SK-N-SH (cell line): ENCODE results near the gene SERPINI1. TPM values are rescaled to one million over a fixed set of nuclear protein-coding genes. Genes with fewer than 3 reads are reported as not detected.
A peak's percentile ranks its signal among the peaks of the same experiment; 100 is the strongest.

Source experiments
- CTCF ChIA-PET: fragments of 300-600, 350-600 bp; formaldehyde crosslinking; extraction: SDS; loops from one replicate; lab custom pipeline; 2021; lab: Yijun Ruan, JAX
- POLR2A ChIA-PET: fragments of 350-600 bp; sonication (Branson Sonifier 250); formaldehyde crosslinking; extraction: SDS; loops from one replicate; lab custom pipeline; 2020; ENCODE audit warnings: antibody characterized with exemption, inconsistent platforms; lab: Yijun Ruan, JAX
- DNase-seq: peaks from one replicate; pipeline ENCODE4 v3.0.0; 2012
- H2AFZ ChIP-seq: fragments of 200-600 bp; sonication (generic); 2 replicates; pipeline ENCODE4 v1.8.1; 2016; ENCODE audit warnings: antibody characterized with exemption, mild to moderate bottlenecking, low read depth
- H3F3A ChIP-seq: fragments of 200-600 bp; sonication (generic); replicated peaks from 2 replicates; pipeline ENCODE3; 2016; ENCODE audit warnings: antibody characterized with exemption, mild to moderate bottlenecking; ENCODE audit not compliant: insufficient read depth
- H3K27ac ChIP-seq, 2 experiments: fragments of 200-500 bp in 1 of 2; fragments of 200-600 bp in 1 of 2; sonication (Bioruptor generic) in 1 of 2; sonication (generic), shearing (Covaris generic) in 1 of 2; 2 replicates each; pipeline versions ENCODE4 v1.5.1 to v1.6.1; 2014 to 2016; ENCODE audit warnings: low read depth in 2 of 2, inconsistent platforms in 1 of 2, low read length in 1 of 2, mild to moderate bottlenecking in 1 of 2, mixed read lengths in 1 of 2
- H3K27me3 ChIP-seq: fragments of 200-600 bp; sonication (generic), shearing (Covaris generic); 2 replicates; pipeline ENCODE4 v1.6.1; 2016; ENCODE audit warnings: mixed run types; ENCODE audit not compliant: insufficient read depth
- H3K36me3 ChIP-seq, 2 experiments: fragments of 200-500 bp in 1 of 2; fragments of 200-600 bp in 1 of 2; sonication (Bioruptor generic) in 1 of 2; sonication (generic) in 1 of 2; replicated peaks in 1 of 2; 2 replicates each; pipeline versions ENCODE3 to v1.5.1; 2014 to 2016; ENCODE audit warnings: low read length in 1 of 2, mild to moderate bottlenecking in 1 of 2; ENCODE audit not compliant: insufficient read depth in 2 of 2, control insufficient read depth in 1 of 2
- H3K4me1 ChIP-seq, 2 experiments: fragments of 200-500 bp in 1 of 2; fragments of 200-600 bp in 1 of 2; sonication (Bioruptor generic) in 1 of 2; sonication (generic), shearing (Covaris generic) in 1 of 2; 2 replicates each; pipeline versions ENCODE4 v1.5.1 to v1.6.1; 2014 to 2016; ENCODE audit warnings: low read depth in 1 of 2, low read length in 1 of 2, mixed run types in 1 of 2; ENCODE audit not compliant: insufficient read depth in 2 of 2, control insufficient read depth in 1 of 2
- H3K4me2 ChIP-seq: fragments of 200-600 bp; sonication (generic), shearing (Covaris generic); 2 replicates; pipeline ENCODE4 v1.6.1; 2017; ENCODE audit warnings: mixed run types
- H3K4me3 ChIP-seq, 2 experiments: fragments of 200-500 bp in 1 of 2; fragments of 200-600 bp in 1 of 2; sonication (Bioruptor generic) in 1 of 2; sonication (generic), shearing (Covaris generic) in 1 of 2; 2 replicates each; pipeline versions ENCODE4 v1.5.1 to v1.8.1; 2014 to 2016; ENCODE audit warnings: low read depth in 2 of 2, inconsistent platforms in 1 of 2, low read length in 1 of 2, mild to moderate bottlenecking in 1 of 2, mixed read lengths in 1 of 2, moderate library complexity in 1 of 2
- H3K79me2 ChIP-seq: fragments of 200-600 bp; sonication (generic); 2 replicates; pipeline ENCODE4 v1.8.1; 2017; ENCODE audit warnings: mild to moderate bottlenecking; ENCODE audit not compliant: insufficient read depth
- H3K9ac ChIP-seq: fragments of 200-600 bp; sonication (generic); 2 replicates; pipeline ENCODE4 v1.6.1; 2017; ENCODE audit warnings: mixed run types
- H3K9me2 ChIP-seq: fragments of 200-600 bp; sonication (generic); 2 replicates; pipeline ENCODE4 v1.6.1; 2017; ENCODE audit warnings: mixed run types
- H3K9me3 ChIP-seq: fragments of 200-600 bp; sonication (generic); 2 replicates; pipeline ENCODE4 v1.6.1; 2017; ENCODE audit warnings: mixed run types, mild to moderate bottlenecking, moderate library complexity
- H4K20me1 ChIP-seq: fragments of 200-600 bp; sonication (generic); 2 replicates; pipeline ENCODE4 v1.6.1; 2017; ENCODE audit warnings: mild to moderate bottlenecking, mixed run types; ENCODE audit not compliant: insufficient read depth
- FOSL2 ChIP-seq: IDR thresholded peaks from 2 replicates; pipeline ENCODE4 v1.4.0; 2012; ENCODE audit warnings: low read depth, mild to moderate bottlenecking, moderate library complexity, borderline replicate concordance
- FOXJ3 ChIP-seq: sonication (generic); formaldehyde crosslinking; IDR thresholded peaks from 2 replicates; pipeline ENCODE4 v1.5.1; 2020; ENCODE audit warnings: mild to moderate bottlenecking, missing genetic modification reagents
- MEF2A ChIP-seq: IDR thresholded peaks from 2 replicates; pipeline ENCODE4 v1.4.0; 2012; ENCODE audit warnings: low read depth, borderline replicate concordance
- RAD21 ChIP-seq: IDR thresholded peaks from 2 replicates; pipeline ENCODE4 v1.6.1; 2012; ENCODE audit warnings: mild to moderate bottlenecking, low read length
- RCOR1 ChIP-seq: fragments of 150-350 bp; IDR thresholded peaks from 2 replicates; pipeline ENCODE4 v1.6.1; 2017; ENCODE audit warnings: antibody characterized with exemption, low read length
- RXRA ChIP-seq: IDR thresholded peaks from 2 replicates; pipeline ENCODE4 v1.4.0; 2012; ENCODE audit warnings: low read depth, mild to moderate bottlenecking, borderline replicate concordance
- SIN3A ChIP-seq: IDR thresholded peaks from 2 replicates; pipeline ENCODE4 v1.6.1; 2012; ENCODE audit warnings: low read depth, mild to moderate bottlenecking, low read length, moderate library complexity, borderline replicate concordance
- SMC3 ChIP-seq: IDR thresholded peaks from 2 replicates; pipeline ENCODE4 v1.6.1; 2012; ENCODE audit warnings: low read depth, low read length, improper control_type of control experiment
- TCF12 ChIP-seq: IDR thresholded peaks from 2 replicates; pipeline ENCODE4 v1.4.0; 2012
- TEAD4 ChIP-seq: IDR thresholded peaks from 2 replicates; pipeline ENCODE4 v1.4.0; 2012; ENCODE audit warnings: mild to moderate bottlenecking, borderline replicate concordance; ENCODE audit not compliant: insufficient read depth
- YY1 ChIP-seq: IDR thresholded peaks from 2 replicates; pipeline ENCODE4 v1.4.0; 2012; ENCODE audit warnings: low read depth, mild to moderate bottlenecking
- WGBS: methylation state at CpG from one replicate; pipeline ENCODE4 v1.1.6; 2017; ENCODE audit warnings: low lambda C conversion rate; 5-methylcytosine and 5-hydroxymethylcytosine counted together
- polyA plus RNA-seq, 3 experiments: library from polyadenylated mRNA; depleted of rRNA; stranded (reverse); fragments of >200 nt; gene quantifications; 2 replicates each; pipeline ENCODE4 v1.2.3, GENCODE V29; 2012
- TF ChIP-seq, protein P1 (sequence below): IDR thresholded peaks from 2 replicates; pipeline ENCODE4 v1.4.0; 2012; ENCODE audit warnings: low read depth
- TF ChIP-seq, protein P2 (sequence below): IDR thresholded peaks from 2 replicates; pipeline ENCODE4 v1.4.0; 2012; ENCODE audit warnings: low read depth, borderline replicate concordance
- TF ChIP-seq, protein P3 (sequence below): IDR thresholded peaks from 2 replicates; pipeline ENCODE4 v1.6.1; 2012; ENCODE audit warnings: mild to moderate bottlenecking, low read depth, low read length, moderate library complexity
- TF ChIP-seq, protein P4 (sequence below): fragments of 200-600 bp; sonication (generic); IDR thresholded peaks from 2 replicates; pipeline ENCODE4 v1.6.1; 2017; ENCODE audit warnings: antibody characterized with exemption, mild to moderate bottlenecking, moderate library complexity

The SERPINI1 gene
- polyA plus RNA-seq, 1 of the 3 experiments (the other 2 are of a cell fraction), result 1.9 TPM

DNA sequence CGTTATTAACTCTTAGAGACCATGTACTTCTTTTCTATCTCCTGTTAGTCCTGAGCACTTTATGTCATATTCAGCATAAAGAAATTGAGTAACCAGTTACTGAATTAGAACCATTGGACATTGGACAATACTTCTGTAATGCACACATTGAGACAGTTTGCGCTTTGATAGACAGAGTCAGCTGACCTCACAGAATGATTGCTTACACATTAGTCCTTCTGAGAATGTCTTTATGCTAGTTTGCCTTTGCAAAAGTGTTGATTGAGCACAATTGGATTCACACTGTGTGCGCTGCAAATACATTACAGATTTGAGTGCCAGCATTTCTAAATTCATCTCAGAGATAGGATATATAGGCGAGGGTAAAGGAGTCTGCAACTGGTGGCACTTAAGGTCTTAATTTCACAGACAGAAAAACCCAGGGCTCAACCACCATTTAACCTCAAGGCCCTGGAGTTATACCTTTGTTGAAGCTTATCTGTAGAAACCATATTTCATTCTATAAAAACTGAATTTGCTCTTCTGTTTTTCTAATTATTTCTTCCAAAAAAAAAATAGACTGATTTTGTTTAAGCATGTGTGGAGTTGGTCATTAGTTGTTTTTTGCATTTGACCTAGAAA lies 3.8 kb downstream of the SERPINI1 start (continued):
- TF ChIP-seq SIN3A (no peak), FOXJ3 (CRISPR knock-in tag) (no peak), RXRA (no peak)

DNA sequence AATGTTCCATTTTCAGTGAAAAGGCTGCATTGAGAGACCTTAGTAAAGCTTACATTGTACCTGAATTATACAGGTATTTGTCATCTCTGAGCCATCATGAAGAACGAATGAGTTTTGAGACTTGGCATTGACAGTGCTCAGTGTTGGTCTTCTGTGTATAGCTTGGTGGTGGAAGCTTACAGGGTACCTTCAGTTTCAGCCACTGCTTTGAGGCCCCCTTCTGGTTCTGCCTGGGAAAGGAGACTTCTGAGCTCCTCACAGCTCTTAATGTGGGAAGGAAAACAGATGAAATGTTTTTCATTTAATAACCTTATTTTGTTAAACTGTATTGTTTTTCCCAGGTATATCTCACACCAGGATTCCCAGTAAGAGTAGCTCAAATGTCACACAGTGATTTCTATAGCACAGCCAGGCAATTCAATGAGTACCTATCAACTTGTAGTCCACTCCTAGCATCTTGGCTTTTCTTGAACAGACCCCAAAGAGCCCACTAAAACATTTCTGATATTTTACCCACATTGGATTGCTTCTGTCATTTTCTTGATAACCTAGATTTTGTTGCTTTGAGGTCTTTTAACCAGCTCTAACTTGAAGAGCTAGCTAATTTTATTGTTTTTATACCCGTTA lies 5.6 kb downstream of the SERPINI1 start:
- Histone ChIP-seq H3K4me2 (no peak overlapping the region), H3K4me3 (no peak overlapping the region), H2AFZ (no peak overlapping the region), H3K9me2 (no peaks in the 10 kb centered on the region), H3K27me3 (no peaks in the 10 kb centered on the region), H3K79me2 (no peaks in the 10 kb centered on the region), H4K20me1 (no peaks in the 10 kb centered on the region), H3K9ac (no peak overlapping the region), H3K4me1 (no peaks in the 10 kb centered on the region; a peak in 1 of 4 replicates), H3K27ac (no peak overlapping the region), H3K9me3 (no peaks in the 10 kb centered on the region), H3K36me3 (no peaks in the 10 kb centered on the region), H3F3A (no peaks in the 10 kb centered on the region)
- DNase-seq, result peak; percentile 51
- 63% methylated on average over 2 of the region's 2 CpGs for WGBS
- TF ChIP-seq, protein P1, sequence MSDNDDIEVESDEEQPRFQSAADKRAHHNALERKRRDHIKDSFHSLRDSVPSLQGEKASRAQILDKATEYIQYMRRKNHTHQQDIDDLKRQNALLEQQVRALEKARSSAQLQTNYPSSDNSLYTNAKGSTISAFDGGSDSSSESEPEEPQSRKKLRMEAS, result no peak
- TF ChIP-seq RCOR1, result no peak
- TF ChIP-seq, protein P2, sequence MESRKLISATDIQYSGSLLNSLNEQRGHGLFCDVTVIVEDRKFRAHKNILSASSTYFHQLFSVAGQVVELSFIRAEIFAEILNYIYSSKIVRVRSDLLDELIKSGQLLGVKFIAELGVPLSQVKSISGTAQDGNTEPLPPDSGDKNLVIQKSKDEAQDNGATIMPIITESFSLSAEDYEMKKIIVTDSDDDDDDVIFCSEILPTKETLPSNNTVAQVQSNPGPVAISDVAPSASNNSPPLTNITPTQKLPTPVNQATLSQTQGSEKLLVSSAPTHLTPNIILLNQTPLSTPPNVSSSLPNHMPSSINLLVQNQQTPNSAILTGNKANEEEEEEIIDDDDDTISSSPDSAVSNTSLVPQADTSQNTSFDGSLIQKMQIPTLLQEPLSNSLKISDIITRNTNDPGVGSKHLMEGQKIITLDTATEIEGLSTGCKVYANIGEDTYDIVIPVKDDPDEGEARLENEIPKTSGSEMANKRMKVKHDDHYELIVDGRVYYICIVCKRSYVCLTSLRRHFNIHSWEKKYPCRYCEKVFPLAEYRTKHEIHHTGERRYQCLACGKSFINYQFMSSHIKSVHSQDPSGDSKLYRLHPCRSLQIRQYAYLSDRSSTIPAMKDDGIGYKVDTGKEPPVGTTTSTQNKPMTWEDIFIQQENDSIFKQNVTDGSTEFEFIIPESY, result no peak
- peak; percentile 52 for TF ChIP-seq SMC3
- no peak for TF ChIP-seq TCF12
- TF ChIP-seq FOSL2, result no peak
- no peak for TF ChIP-seq YY1
- TF ChIP-seq MEF2A, result no peak
- TF ChIP-seq, protein P3, sequence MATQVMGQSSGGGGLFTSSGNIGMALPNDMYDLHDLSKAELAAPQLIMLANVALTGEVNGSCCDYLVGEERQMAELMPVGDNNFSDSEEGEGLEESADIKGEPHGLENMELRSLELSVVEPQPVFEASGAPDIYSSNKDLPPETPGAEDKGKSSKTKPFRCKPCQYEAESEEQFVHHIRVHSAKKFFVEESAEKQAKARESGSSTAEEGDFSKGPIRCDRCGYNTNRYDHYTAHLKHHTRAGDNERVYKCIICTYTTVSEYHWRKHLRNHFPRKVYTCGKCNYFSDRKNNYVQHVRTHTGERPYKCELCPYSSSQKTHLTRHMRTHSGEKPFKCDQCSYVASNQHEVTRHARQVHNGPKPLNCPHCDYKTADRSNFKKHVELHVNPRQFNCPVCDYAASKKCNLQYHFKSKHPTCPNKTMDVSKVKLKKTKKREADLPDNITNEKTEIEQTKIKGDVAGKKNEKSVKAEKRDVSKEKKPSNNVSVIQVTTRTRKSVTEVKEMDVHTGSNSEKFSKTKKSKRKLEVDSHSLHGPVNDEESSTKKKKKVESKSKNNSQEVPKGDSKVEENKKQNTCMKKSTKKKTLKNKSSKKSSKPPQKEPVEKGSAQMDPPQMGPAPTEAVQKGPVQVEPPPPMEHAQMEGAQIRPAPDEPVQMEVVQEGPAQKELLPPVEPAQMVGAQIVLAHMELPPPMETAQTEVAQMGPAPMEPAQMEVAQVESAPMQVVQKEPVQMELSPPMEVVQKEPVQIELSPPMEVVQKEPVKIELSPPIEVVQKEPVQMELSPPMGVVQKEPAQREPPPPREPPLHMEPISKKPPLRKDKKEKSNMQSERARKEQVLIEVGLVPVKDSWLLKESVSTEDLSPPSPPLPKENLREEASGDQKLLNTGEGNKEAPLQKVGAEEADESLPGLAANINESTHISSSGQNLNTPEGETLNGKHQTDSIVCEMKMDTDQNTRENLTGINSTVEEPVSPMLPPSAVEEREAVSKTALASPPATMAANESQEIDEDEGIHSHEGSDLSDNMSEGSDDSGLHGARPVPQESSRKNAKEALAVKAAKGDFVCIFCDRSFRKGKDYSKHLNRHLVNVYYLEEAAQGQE, result no peak
- TF ChIP-seq RAD21, result peak; percentile 70
- TF ChIP-seq, protein P4, sequence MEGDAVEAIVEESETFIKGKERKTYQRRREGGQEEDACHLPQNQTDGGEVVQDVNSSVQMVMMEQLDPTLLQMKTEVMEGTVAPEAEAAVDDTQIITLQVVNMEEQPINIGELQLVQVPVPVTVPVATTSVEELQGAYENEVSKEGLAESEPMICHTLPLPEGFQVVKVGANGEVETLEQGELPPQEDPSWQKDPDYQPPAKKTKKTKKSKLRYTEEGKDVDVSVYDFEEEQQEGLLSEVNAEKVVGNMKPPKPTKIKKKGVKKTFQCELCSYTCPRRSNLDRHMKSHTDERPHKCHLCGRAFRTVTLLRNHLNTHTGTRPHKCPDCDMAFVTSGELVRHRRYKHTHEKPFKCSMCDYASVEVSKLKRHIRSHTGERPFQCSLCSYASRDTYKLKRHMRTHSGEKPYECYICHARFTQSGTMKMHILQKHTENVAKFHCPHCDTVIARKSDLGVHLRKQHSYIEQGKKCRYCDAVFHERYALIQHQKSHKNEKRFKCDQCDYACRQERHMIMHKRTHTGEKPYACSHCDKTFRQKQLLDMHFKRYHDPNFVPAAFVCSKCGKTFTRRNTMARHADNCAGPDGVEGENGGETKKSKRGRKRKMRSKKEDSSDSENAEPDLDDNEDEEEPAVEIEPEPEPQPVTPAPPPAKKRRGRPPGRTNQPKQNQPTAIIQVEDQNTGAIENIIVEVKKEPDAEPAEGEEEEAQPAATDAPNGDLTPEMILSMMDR, result peak; percentile 58
- no peak for TF ChIP-seq TEAD4
- ChIA-PET POLR2A (no interaction called here), CTCF (interaction anchor here (0.7 to 3.8 kb wide), 10 partner anchors 9 to 361 kb away, joined by 3 to 19 read pairs (median 4); partner anchors contain the start of gene ZBBX)
